HepG2 (cell line): ENCODE data around the gene GALNT9. TPM values are rescaled to one million over a fixed set of nuclear protein-coding genes. Genes with fewer than 3 reads are reported as not detected.

ENCODE experiments used
- ATAC-seq: fragments of 200-7000 bp; cut with Tn5 transposase; 3 replicates; pipeline ENCODE4 v1.9.1; 2020; ENCODE audit warnings: mild to moderate bottlenecking, moderate library complexity
- BruUV-seq: library from RNA; stranded (reverse); fragments of 400-500 nt; replicated peaks from 2 replicates; lab custom pipeline; 2021; lab: Mats Ljungman, UMichigan
- CTCF ChIA-PET: fragments of 300-600 bp; formaldehyde crosslinking; extraction: SDS; loops from one replicate; lab custom pipeline; 2021; ENCODE audit warnings: low total read pairs, inconsistent platforms, low intra/inter-chr PET ratio; lab: Yijun Ruan, JAX
- POLR2A ChIA-PET: fragments of 350-600 bp; sonication (Branson Sonifier 250); formaldehyde crosslinking; loops from one replicate; lab custom pipeline; 2020; ENCODE audit warnings: antibody characterized with exemption, inconsistent platforms; lab: Yijun Ruan, JAX
- DNase-seq: peaks from one replicate; pipeline ENCODE4 v3.0.0-alpha.2; 2015; ENCODE audit warnings: low spot score
- FAIRE-seq: peaks from 3 replicates; lab custom pipeline; 2011; peaks lifted over from hg19 to GRCh38; lab: Jason Lieb, UNC
- H2AFZ ChIP-seq: one replicate; pipeline ENCODE4 v1.6.1; 2011; ENCODE audit warnings: low read length, inconsistent platforms
- H3K27ac ChIP-seq: fragments of 300-600 bp; 3 replicates; pipeline ENCODE4 v1.8.0; 2011; ENCODE audit warnings: mixed run types, mild to moderate bottlenecking, mixed read lengths, low read length, inconsistent platforms; ENCODE audit not compliant: insufficient read depth; ENCODE audit errors: extremely low read length
- H3K27me3 ChIP-seq, 2 experiments: fragments of 200-600 bp in 1 of 2; 2 replicates in 1 of 2; 3 replicates in 1 of 2; pipeline versions ENCODE4 v1.6.0 to v1.8.0; 2011; ENCODE audit warnings: low read length in 2 of 2, mild to moderate bottlenecking in 2 of 2, moderate library complexity in 2 of 2, inconsistent platforms in 1 of 2; ENCODE audit not compliant: insufficient read depth in 2 of 2, control insufficient read depth in 1 of 2
- H3K36me3 ChIP-seq, 2 experiments: fragments of 200-600 bp in 1 of 2; replicated peaks in 1 of 2; 2 replicates in 1 of 2; 3 replicates in 1 of 2; pipeline versions ENCODE4 v1.5.1 to v1.8.0; 2011; ENCODE audit warnings: low read length in 2 of 2, inconsistent platforms in 1 of 2; ENCODE audit not compliant: insufficient read depth in 2 of 2, control insufficient read depth in 1 of 2
- H3K4me1 ChIP-seq: 2 replicates; pipeline ENCODE4 v1.5.1; 2012; ENCODE audit warnings: low read length, inconsistent platforms; ENCODE audit not compliant: insufficient read depth
- H3K4me2 ChIP-seq: 2 replicates; pipeline ENCODE4 v1.6.0; 2011; ENCODE audit warnings: low read depth, low read length, inconsistent platforms
- H3K4me3 ChIP-seq, 3 experiments: fragments of 200-600 bp in 1 of 3; sonication (generic), shearing (Covaris generic) in 1 of 3; replicated peaks in 1 of 3; 2 replicates each; pipeline ENCODE4 v1.5.1; 2011 to 2016; ENCODE audit warnings: low read length in 3 of 3, inconsistent platforms in 2 of 3, low read depth in 2 of 3, mild to moderate bottlenecking in 2 of 3, control low read depth in 1 of 3, mixed read lengths in 1 of 3; ENCODE audit not compliant: insufficient read depth in 1 of 3
- H3K79me2 ChIP-seq: one replicate; pipeline ENCODE4 v1.6.1; 2011; ENCODE audit warnings: low read length, inconsistent platforms; ENCODE audit not compliant: insufficient read depth
- H3K9ac ChIP-seq: 2 replicates; pipeline ENCODE4 v1.6.0; 2011; ENCODE audit warnings: mild to moderate bottlenecking, low read depth, low read length, inconsistent platforms; ENCODE audit not compliant: insufficient read depth
- H3K9me3 ChIP-seq: 2 replicates; pipeline ENCODE4 v1.5.1; 2012; ENCODE audit warnings: mild to moderate bottlenecking, low read length
- H4K20me1 ChIP-seq: 2 replicates; pipeline ENCODE4 v1.6.0; 2011; ENCODE audit warnings: inconsistent platforms, mild to moderate bottlenecking, low read length, moderate library complexity; ENCODE audit not compliant: insufficient read depth
- FOXM1 ChIP-seq: sonication (generic); formaldehyde crosslinking; IDR thresholded peaks from 2 replicates; pipeline ENCODE4 v1.5.0; 2020; ENCODE audit warnings: missing genetic modification reagents
- HDAC2 ChIP-seq: sonication (generic); formaldehyde crosslinking; IDR thresholded peaks from 2 replicates; pipeline ENCODE4 v1.4.0; 2020; ENCODE audit warnings: missing genetic modification reagents
- HDAC6 ChIP-seq: fragments of 200-600 bp; sonication (generic); IDR thresholded peaks from 2 replicates; pipeline ENCODE4 v1.7.0; 2017; ENCODE audit warnings: mild to moderate bottlenecking, antibody characterized with exemption, low read length, low read depth
- IKZF4 ChIP-seq: sonication (generic); formaldehyde crosslinking; IDR thresholded peaks from 2 replicates; pipeline ENCODE4 v1.5.1; 2020; ENCODE audit warnings: borderline replicate concordance, mild to moderate bottlenecking, low read depth, missing genetic modification reagents; ENCODE audit errors: not compliant biosample characterization
- RORA ChIP-seq: sonication (generic); formaldehyde crosslinking; IDR thresholded peaks from 2 replicates; pipeline ENCODE4 v1.5.0; 2020; ENCODE audit warnings: mild to moderate bottlenecking, missing genetic modification reagents, moderate library complexity
- SALL2 ChIP-seq: sonication (generic); formaldehyde crosslinking; IDR thresholded peaks from 2 replicates; pipeline ENCODE4 v1.8.1; 2023; ENCODE audit warnings: mild to moderate bottlenecking, missing genetic modification reagents, inconsistent platforms
- SRSF9 ChIP-seq: fragments of 200-400 bp; formaldehyde crosslinking; IDR thresholded peaks from 2 replicates; pipeline ENCODE4 v1.6.1; 2018; ENCODE audit warnings: borderline replicate concordance, mild to moderate bottlenecking, low read depth, low read length; ENCODE audit not compliant: insufficient read depth, poor library complexity, severe bottlenecking
- THYN1 ChIP-seq: sonication (generic); formaldehyde crosslinking; IDR thresholded peaks from 2 replicates; pipeline ENCODE4 v1.8.1; 2023; ENCODE audit warnings: low read depth, mild to moderate bottlenecking, moderate library complexity, missing genetic modification reagents, borderline replicate concordance
- TOE1 ChIP-seq: sonication (generic); formaldehyde crosslinking; IDR thresholded peaks from 2 replicates; pipeline ENCODE4 v1.4.0; 2020; ENCODE audit warnings: mild to moderate bottlenecking, missing genetic modification reagents
- YY1 ChIP-seq: IDR thresholded peaks from 2 replicates; pipeline ENCODE4 v1.6.1; 2011; ENCODE audit warnings: low read length, low read depth, moderate library complexity, mild to moderate bottlenecking; ENCODE audit not compliant: insufficient read depth, insufficient replicate concordance
- ZBTB42 ChIP-seq: sonication (generic); formaldehyde crosslinking; IDR thresholded peaks from 2 replicates; pipeline ENCODE4 v1.5.0; 2020; ENCODE audit warnings: mild to moderate bottlenecking, missing genetic modification reagents
- ZFP37 ChIP-seq: sonication (generic); formaldehyde crosslinking; IDR thresholded peaks from 2 replicates; pipeline ENCODE4 v1.4.0; 2020; ENCODE audit warnings: missing genetic modification reagents, borderline replicate concordance
- ZNF232 ChIP-seq: sonication (generic); formaldehyde crosslinking; IDR thresholded peaks from 2 replicates; pipeline ENCODE4 v1.4.0; 2020; ENCODE audit warnings: missing genetic modification reagents, borderline replicate concordance
- WGBS: methylation state at CpG from one replicate; pipeline ENCODE4 v1.1.6; 2017; ENCODE audit warnings: low lambda C conversion rate; 5-methylcytosine and 5-hydroxymethylcytosine counted together
- in situ Hi-C: cut with HindIII; loops from 2 replicates; pipeline ENCODE4 v1.10.0; 2017; ENCODE audit warnings: low pct_unique_long_range_greater_than_20kb; ENCODE audit not compliant: extremely low pct_ligation_motif_present
- intact Hi-C: fragments of 100-400 bp; cut with micrococcal nuclease; formaldehyde crosslinking; loops from one replicate; pipeline ENCODE4 v1.10.0; 2022; ENCODE audit not compliant: unreplicated experiment
- polyA plus RNA-seq, 8 experiments: library from polyadenylated mRNA; depleted of rRNA in 3 of 8; stranded (reverse) in 7 of 8; unstranded in 1 of 8; fragments of >200 nt; fragmentation: Illumina TruSeq in 4 of 8; extraction: Trizol in 4 of 8; gene quantifications; 2 replicates each; pipeline versions ENCODE4 v1.2.1 to v1.2.3, GENCODE V29; 2011 to 2016; ENCODE audit warnings: low read depth in 4 of 8, missing spikeins in 1 of 8, mixed read lengths in 1 of 8; ENCODE audit not compliant: insufficient read depth in 1 of 8
- total RNA-seq, 5 experiments: library from RNA; depleted of rRNA; stranded (reverse); fragments of >200 nt; fragmentation: Illumina TruSeq; extraction: Trizol; gene quantifications; 2 replicates each; pipeline ENCODE4 v1.2.3, GENCODE V29; 2016; ENCODE audit warnings: low read depth in 1 of 5
- TF ChIP-seq, protein P1 (sequence below): fragments of 450-650 bp; IDR thresholded peaks from 2 replicates; pipeline ENCODE4 v1.6.1; 2017
- TF ChIP-seq, protein P2 (sequence below): sonication (generic); formaldehyde crosslinking; IDR thresholded peaks from 2 replicates; pipeline ENCODE4 v1.5.1; 2020; ENCODE audit warnings: mild to moderate bottlenecking, missing genetic modification reagents, borderline replicate concordance
- TF ChIP-seq, protein P3 (sequence below): sonication (generic); formaldehyde crosslinking; conservative IDR thresholded peaks from 2 replicates; pipeline ENCODE4 v1.4.0; 2020; ENCODE audit warnings: missing genetic modification reagents

The GALNT9 gene
- total and polyA plus RNA-seq, 2 of the 13 experiments (the other 11 are each of a cell fraction or from before 2014, with no cell fraction given), result 0.04 TPM; not detected in 1

GRCh38 chr12:132344181-132344580 is 14.8 kb upstream of the GALNT9 start:
- WGBS, result 55% methylated on average over 9 of the region's 11 CpGs
- Histone ChIP-seq H3K4me3 (no peak overlapping the region), H3K4me2 (no peak overlapping the region), H3K9ac (no peak overlapping the region), H3K9me3 (no peaks in the 10 kb centered on the region), H3K36me3 (no peaks in the 10 kb centered on the region), H2AFZ (no peak overlapping the region), H3K27ac (no peak overlapping the region), H3K27me3 (peaks cover 21 to 90% of the 10 kb centered on the region in 2 experiments), H3K79me2 (no peaks in the 10 kb centered on the region), H3K4me1 (no peaks in the 10 kb centered on the region), H4K20me1 (peaks cover 3% of the 10 kb centered on the region; the same call in 1 of the 2 replicates)
- ChIA-PET POLR2A (no interaction called here), CTCF (no interaction called here)
- FAIRE-seq (no peak), DNase-seq (no peak), ATAC-seq (no peak)
- no TSS peak for BruUV-seq
- in situ Hi-C loops (no loop called here), intact Hi-C loops (no loop called here)
- no peak for TF ChIP-seq ZFP37 (CRISPR knock-in tag)
- no peak for TF ChIP-seq YY1
- no peak for TF ChIP-seq ZNF232 (CRISPR knock-in tag)
- TF ChIP-seq HDAC2, result no peak
- TF ChIP-seq ZBTB42 (CRISPR knock-in tag), result no peak
- TF ChIP-seq HDAC6, result no peak
- no peak for TF ChIP-seq FOXM1 (CRISPR knock-in tag)
- TF ChIP-seq, protein P1, sequence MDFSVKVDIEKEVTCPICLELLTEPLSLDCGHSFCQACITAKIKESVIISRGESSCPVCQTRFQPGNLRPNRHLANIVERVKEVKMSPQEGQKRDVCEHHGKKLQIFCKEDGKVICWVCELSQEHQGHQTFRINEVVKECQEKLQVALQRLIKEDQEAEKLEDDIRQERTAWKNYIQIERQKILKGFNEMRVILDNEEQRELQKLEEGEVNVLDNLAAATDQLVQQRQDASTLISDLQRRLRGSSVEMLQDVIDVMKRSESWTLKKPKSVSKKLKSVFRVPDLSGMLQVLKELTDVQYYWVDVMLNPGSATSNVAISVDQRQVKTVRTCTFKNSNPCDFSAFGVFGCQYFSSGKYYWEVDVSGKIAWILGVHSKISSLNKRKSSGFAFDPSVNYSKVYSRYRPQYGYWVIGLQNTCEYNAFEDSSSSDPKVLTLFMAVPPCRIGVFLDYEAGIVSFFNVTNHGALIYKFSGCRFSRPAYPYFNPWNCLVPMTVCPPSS, result no peak
- TF ChIP-seq SRSF9, result no peak
- TF ChIP-seq IKZF4 (CRISPR knock-in tag), result no peak
- no peak for TF ChIP-seq SALL2 (CRISPR knock-in tag)
- TF ChIP-seq, protein P2, sequence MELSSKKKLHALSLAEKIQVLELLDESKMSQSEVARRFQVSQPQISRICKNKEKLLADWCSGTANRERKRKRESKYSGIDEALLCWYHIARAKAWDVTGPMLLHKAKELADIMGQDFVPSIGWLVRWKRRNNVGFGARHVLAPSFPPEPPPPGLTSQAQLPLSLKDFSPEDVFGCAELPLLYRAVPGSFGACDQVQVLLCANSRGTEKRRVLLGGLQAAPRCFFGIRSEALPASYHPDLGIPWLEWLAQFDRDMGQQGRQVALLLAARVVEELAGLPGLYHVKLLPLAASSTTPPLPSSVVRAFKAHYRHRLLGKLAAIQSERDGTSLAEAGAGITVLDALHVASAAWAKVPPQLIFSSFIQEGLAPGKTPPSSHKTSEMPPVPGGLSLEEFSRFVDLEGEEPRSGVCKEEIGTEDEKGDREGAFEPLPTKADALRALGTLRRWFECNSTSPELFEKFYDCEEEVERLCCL (CRISPR knock-in tag), result no peak
- no peak for TF ChIP-seq TOE1 (CRISPR knock-in tag)
- TF ChIP-seq RORA (CRISPR knock-in tag), result no peak
- TF ChIP-seq THYN1 (CRISPR knock-in tag), result no peak
- TF ChIP-seq, protein P3, sequence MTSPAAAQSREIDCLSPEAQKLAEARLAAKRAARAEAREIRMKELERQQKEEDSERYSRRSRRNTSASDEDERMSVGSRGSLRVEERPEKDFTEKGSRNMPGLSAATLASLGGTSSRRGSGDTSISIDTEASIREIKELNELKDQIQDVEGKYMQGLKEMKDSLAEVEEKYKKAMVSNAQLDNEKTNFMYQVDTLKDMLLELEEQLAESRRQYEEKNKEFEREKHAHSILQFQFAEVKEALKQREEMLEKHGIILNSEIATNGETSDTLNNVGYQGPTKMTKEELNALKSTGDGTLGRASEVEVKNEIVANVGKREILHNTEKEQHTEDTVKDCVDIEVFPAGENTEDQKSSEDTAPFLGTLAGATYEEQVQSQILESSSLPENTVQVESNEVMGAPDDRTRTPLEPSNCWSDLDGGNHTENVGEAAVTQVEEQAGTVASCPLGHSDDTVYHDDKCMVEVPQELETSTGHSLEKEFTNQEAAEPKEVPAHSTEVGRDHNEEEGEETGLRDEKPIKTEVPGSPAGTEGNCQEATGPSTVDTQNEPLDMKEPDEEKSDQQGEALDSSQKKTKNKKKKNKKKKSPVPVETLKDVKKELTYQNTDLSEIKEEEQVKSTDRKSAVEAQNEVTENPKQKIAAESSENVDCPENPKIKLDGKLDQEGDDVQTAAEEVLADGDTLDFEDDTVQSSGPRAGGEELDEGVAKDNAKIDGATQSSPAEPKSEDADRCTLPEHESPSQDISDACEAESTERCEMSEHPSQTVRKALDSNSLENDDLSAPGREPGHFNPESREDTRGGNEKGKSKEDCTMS, result no peak
